22Rv1 (cell line): Measurements from ENCODE around the gene NLK.

ENCODE experiments used
- H3K27ac ChIP-seq: fragments of 450-650 bp; 2 replicates; pipeline ENCODE4 v1.5.1; 2017
- ZFX ChIP-seq: fragments of 450-650 bp; IDR thresholded peaks from 2 replicates; pipeline ENCODE4 v1.6.1; 2017; ENCODE audit warnings: antibody characterized with exemption, borderline replicate concordance
- TF ChIP-seq, protein P1 (sequence below): fragments of 450-650 bp; IDR thresholded peaks from 2 replicates; pipeline ENCODE4 v1.5.1; 2017; ENCODE audit warnings: mild to moderate bottlenecking

The NLK gene

DNA sequence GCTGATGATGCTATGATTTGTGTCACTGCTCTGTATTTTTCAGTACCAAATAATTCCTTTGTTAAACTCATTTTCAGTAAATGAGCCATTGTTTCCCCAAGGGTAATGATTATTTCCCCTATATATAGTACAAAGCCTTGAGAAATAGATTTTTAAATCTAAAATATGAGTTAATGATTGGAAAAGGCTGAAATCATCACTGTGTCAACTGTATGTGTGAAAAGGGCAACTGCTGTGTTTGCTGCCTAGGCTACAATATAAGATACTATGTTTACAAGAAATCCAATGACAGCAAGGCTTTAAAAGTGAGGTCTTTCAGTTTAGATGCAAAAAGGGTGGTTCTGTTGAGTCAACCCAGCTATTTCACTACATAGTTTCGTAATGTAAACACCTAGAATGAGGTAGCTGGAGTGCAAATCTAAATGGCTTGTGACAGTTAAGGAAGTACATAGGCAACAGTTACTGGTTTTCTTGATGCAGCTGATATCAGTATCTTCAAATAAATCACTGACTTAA, 15.3 kb downstream of the NLK start:
- TF ChIP-seq, protein P1, sequence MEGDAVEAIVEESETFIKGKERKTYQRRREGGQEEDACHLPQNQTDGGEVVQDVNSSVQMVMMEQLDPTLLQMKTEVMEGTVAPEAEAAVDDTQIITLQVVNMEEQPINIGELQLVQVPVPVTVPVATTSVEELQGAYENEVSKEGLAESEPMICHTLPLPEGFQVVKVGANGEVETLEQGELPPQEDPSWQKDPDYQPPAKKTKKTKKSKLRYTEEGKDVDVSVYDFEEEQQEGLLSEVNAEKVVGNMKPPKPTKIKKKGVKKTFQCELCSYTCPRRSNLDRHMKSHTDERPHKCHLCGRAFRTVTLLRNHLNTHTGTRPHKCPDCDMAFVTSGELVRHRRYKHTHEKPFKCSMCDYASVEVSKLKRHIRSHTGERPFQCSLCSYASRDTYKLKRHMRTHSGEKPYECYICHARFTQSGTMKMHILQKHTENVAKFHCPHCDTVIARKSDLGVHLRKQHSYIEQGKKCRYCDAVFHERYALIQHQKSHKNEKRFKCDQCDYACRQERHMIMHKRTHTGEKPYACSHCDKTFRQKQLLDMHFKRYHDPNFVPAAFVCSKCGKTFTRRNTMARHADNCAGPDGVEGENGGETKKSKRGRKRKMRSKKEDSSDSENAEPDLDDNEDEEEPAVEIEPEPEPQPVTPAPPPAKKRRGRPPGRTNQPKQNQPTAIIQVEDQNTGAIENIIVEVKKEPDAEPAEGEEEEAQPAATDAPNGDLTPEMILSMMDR: no peak
- no peak for TF ChIP-seq ZFX
- H3K27ac ChIP-seq: no peak overlapping the region

DNA sequence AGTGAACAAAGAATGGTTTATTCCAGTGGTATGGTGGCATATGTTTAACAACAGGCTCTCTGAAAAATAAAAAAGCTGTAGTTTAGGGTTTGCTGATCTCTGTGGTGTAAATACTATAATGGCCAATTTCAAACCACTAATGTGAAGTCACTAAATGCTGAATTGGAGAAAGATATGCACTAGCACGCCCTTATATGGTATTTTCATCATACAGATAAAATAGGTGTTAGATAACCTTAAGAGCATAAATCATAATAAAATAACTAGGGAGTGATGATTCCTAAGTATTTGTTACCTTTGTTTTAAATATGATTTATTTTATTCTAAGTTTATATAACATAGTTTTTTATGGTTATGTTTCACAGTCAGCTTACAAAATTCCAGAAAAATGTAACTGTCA, 17.2 kb downstream of the NLK start:
- no peak overlapping the region for H3K27ac ChIP-seq
- no peak for TF ChIP-seq ZFX
- TF ChIP-seq, protein P1: no peak

DNA sequence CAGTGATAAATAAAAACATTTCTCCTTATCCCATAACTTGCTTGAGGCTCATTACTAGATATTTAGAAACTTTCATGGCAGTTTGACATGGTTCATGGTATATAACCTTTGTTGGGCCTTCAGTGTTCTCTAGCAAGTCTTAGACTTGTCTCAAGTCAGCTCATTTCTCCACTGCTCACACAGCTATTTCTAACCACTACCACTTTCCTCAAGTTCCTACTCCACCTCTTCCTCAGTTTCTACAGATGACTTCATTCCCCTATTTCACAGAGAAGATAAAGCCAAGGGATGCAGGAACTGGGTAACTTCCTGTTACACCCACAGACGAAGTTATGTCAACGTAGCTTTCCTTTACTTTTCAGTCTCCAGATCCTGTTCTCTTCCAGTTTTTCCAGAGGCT, 23.2 kb downstream of the NLK start:
- TF ChIP-seq, protein P1: no peak
- no peak for TF ChIP-seq ZFX
- H3K27ac ChIP-seq: no peak overlapping the region

DNA sequence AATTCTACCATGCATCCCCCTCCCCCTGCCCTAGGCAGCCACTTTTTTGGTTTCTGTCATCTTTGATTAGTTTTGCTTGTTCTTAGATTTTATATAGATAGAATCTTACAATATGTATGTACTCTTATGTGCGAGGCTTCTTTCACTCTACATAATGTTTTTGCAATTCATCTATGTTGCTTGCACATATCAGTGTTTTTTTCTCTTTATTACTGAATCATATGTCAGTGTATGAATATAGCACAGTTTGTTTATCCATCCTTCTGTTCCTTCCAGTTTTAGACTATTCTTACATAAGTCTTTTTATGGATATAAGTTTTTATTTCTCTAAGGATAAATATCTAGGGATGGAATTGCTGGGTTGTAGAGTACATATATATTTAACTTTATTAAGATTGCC, 26.6 kb downstream of the NLK start:
- H3K27ac ChIP-seq: no peak overlapping the region
- TF ChIP-seq, protein P1: no peak
- TF ChIP-seq ZFX: no peak

DNA sequence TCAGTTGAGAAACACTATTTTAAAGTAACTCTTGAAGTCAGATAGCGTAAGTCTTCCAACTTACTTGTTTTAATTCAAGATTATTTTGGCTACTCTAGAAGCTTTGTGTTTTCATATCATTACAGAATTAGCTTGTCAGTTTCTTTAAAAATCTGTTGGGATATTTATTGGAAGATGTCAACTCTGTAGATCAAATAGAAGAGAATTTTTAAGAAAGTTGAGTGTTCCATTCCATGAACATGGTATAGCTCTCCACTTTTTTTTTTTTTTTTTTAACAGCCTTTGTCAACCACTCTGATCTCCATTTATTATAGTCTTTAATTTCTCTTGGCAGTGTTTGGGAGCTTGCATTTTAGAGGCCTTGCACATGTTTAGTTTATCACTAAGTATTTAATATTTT, 28.7 kb downstream of the NLK start:
- no peak overlapping the region for H3K27ac ChIP-seq
- TF ChIP-seq, protein P1: no peak
- TF ChIP-seq ZFX: no peak

DNA sequence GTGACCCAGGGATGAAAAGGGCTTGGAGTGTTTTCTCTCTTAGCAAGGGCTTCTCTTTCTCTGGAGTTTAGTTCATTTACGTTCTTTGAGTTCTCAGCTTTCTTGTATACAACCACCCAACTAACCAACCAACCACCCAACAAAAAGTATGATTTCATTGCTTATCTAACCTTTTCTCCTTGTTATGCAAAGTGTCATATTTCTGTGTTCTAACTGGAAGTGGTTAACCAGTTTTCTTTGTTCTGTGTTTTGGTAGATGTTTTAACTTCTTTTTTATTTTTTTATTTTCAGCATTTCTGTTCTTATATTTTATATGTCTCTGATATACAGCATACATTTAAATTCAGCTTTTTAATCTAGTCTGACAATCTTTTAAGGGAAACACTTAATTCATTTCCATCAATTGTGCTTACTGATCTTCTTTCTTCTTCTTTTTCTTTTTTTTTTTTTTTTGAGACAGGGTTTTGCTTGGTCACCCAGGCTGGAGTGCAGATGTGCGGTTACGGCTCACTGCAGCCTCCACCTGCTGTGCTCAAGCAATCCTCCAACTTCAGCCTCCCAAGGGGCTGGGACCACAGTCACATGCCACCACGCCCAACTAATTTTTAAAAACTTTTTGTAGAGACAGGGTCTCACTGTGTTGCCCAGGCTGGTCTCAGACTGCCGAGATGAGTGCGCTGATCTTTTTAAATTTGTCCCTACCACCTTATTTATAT, 29.6 kb downstream of the NLK start:
- TF ChIP-seq ZFX: no peak
- TF ChIP-seq, protein P1: no peak
- no peak overlapping the region for H3K27ac ChIP-seq

DNA sequence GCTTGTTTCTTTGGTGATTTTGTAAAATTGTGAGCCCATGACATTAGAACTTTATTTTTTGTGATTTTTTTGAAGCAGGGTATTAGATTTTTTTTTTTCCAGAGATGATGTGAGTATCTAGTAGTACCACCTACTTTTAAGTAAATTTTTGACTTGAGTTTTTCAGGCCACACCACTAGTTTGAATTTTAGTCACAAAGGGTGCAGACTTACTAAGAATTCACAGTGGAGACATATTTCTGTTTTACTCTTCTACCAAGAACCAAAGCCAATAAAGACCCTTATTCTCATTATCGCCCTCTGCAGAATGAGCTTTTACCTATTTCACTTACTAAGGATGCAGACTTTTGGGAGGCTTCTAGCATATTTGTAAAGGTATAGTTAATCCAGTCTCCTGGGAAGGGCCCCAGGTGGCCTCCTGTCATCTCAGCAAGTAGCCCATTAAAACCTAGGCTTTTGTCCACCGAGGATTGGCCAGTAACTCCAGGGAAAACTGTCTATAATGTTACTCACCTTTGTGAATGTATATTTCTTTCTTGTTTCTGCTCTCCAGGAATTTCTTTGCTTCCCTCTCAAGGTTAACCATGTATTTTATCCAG, 30.6 kb downstream of the NLK start:
- no peak overlapping the region for H3K27ac ChIP-seq
- TF ChIP-seq, protein P1: no peak
- no peak for TF ChIP-seq ZFX
